ENCODE measurements around the gene FARP1.

Gene FARP1

DNA sequence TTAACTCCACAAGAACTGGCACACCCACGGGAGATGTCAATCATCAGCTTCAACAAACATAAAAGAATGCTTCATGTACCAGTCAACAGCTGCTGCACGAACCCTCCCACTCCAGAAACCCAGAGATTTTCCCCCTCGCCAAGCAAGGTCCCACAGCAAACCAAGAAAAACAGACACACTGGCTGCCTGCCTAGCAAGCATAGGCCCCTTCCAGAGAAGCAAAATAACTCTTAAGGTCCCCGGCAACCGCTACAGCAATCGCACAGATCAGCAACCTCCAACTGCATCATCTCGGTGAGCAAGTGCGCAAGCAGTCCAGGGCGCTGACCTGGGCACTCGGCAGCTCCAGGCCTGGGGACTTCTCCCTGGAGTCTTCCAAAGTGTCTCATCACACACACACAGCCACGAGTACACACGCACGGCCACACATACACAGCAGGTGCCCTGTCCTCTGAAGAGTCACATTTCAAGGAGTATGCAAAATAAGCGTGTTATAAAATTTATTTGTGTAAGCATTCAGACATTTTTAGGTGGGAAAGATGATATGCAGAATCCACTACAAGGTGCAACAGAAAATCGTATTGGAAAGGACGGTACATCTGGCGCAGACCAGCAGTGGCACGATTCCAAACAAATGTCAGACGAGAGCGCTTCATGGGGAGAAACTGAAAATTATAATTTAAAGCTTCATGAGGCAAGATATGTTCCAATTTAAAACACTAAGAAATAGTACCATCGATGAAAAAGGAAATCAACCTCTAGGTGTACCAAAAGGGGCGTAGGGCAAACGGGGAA is 309.0 kb downstream of the FARP1 start:
- no peak for TF ChIP-seq CTCF (IDR thresholded peaks at IDR 0.05)

GRCh38 chr13:98452851-98453843 is 310.3 kb downstream of the FARP1 start:
- no peak for TF ChIP-seq CTCF (IDR thresholded peaks at IDR 0.05)

- no peak for TF ChIP-seq CTCF (IDR thresholded peaks at IDR 0.05)
Measured at GRCh38 chr13:98454389-98454881, 311.5 kb downstream of the FARP1 start.

DNA sequence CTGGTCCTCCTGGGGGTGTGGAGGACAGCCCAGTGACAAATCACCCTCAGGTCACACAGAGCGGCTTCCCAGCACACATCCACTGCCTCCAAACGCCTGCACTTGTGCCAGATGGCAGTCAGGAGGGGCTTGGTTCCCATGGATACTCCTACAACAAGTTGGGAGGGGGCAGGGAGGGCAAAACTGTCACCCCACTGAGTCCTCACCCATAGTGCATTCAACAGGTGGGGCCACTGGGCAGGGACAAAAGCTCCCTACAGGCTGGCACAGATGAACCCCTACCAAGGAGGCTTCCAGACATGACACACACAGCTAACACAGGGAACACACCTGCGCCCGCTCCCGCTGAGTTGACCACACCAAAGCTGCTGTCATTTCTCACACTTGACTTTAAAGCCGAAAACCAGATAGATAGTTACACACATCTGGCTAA is 313.5 kb downstream of the FARP1 start:
- TF ChIP-seq CTCF (IDR thresholded peaks at IDR 0.05): no peak

GRCh38 chr13:98457053-98457452 is 314.2 kb downstream of the FARP1 start:
- TF ChIP-seq CTCF (IDR thresholded peaks at IDR 0.05): no peak

DNA sequence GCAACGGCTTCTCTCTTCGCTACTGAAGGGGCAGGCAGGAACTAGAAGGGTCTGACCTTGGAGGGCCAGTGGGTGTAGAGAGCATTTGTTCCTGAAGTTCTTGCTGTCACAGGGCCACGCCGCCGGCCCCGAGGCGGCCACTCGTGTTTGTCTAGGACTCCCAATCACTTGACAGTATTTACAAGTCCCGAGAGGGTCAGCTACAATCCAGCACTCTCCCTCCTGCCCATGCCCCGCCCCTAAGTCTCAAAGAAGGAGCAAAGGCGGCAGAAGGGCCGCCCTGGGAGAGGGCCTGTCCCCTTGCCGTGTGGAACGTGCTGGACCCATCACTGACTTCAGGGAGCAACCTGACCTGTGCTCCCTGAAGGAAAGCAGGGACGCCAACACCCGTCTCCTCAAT is 315.5 kb downstream of the FARP1 start:
- no peak for TF ChIP-seq CTCF (IDR thresholded peaks at IDR 0.05)

GRCh38 chr13:98459171-98459681 is 316.3 kb downstream of the FARP1 start:
- TF ChIP-seq CTCF (IDR thresholded peaks at IDR 0.05): no peak

Data from LNCAP (cell line).